HepG2 (cell line): ENCODE measurements around the gene PXMP4. TPM values are rescaled to one million over a fixed set of nuclear protein-coding genes. Genes with fewer than 3 reads are reported as not detected.

Source experiments
- ARID4A ChIP-seq: sonication (generic); formaldehyde crosslinking; IDR thresholded peaks from 2 replicates; pipeline ENCODE4 v1.5.0; 2020; ENCODE audit warnings: mild to moderate bottlenecking, missing genetic modification reagents, borderline replicate concordance
- CBX1 ChIP-seq: IDR thresholded peaks from one replicate; pipeline ENCODE4 v1.6.1; 2016; ENCODE audit warnings: antibody characterized with exemption, low read depth
- MED1 ChIP-seq: sonication (generic); formaldehyde crosslinking; IDR thresholded peaks from 2 replicates; pipeline ENCODE4 v1.4.0; 2020; ENCODE audit warnings: missing genetic modification reagents
- NFKBIZ ChIP-seq: IDR thresholded peaks from 2 replicates; pipeline ENCODE4 v1.6.1; 2018; ENCODE audit warnings: missing genetic modification reagents, missing compliant biosample characterization
- U2AF1 ChIP-seq: fragments of 200-400 bp; formaldehyde crosslinking; optimal IDR thresholded peaks from 2 replicates; pipeline ENCODE3; 2017; ENCODE audit warnings: mild to moderate bottlenecking, low read depth, low read length
- ZGPAT ChIP-seq: IDR thresholded peaks from 2 replicates; pipeline ENCODE4 v1.6.1; 2016; ENCODE audit warnings: mild to moderate bottlenecking
- polyA plus RNA-seq, 8 experiments: library from polyadenylated mRNA; depleted of rRNA in 3 of 8; stranded (reverse) in 7 of 8; unstranded in 1 of 8; fragments of >200 nt; fragmentation: Illumina TruSeq in 4 of 8; extraction: Trizol in 4 of 8; gene quantifications; 2 replicates each; pipeline versions ENCODE4 v1.2.1 to v1.2.3, GENCODE V29; 2011 to 2016; ENCODE audit warnings: low read depth in 4 of 8, missing spikeins in 1 of 8, mixed read lengths in 1 of 8; ENCODE audit not compliant: insufficient read depth in 1 of 8
- total RNA-seq, 5 experiments: library from RNA; depleted of rRNA; stranded (reverse); fragments of >200 nt; fragmentation: Illumina TruSeq; extraction: Trizol; gene quantifications; 2 replicates each; pipeline ENCODE4 v1.2.3, GENCODE V29; 2016; ENCODE audit warnings: low read depth in 1 of 5
- TF ChIP-seq, protein P1 (sequence below): sonication (generic); formaldehyde crosslinking; IDR thresholded peaks from one replicate; pipeline ENCODE4 v1.5.1; 2020; ENCODE audit warnings: mild to moderate bottlenecking, missing genetic modification reagents; ENCODE audit errors: not compliant biosample characterization
- TF ChIP-seq, protein P2 (sequence below): sonication (generic); formaldehyde crosslinking; IDR thresholded peaks from 2 replicates; pipeline ENCODE4 v1.4.0; 2020; ENCODE audit warnings: missing genetic modification reagents
- TF ChIP-seq, protein P3 (sequence below): fragments of 450-650 bp; IDR thresholded peaks from 2 replicates; pipeline ENCODE4 v1.6.1; 2017

Gene PXMP4
- total and polyA plus RNA-seq, 2 of the 13 experiments (the other 11 are each of a cell fraction or from before 2014, with no cell fraction given) = not detected

- TF ChIP-seq, protein P1, sequence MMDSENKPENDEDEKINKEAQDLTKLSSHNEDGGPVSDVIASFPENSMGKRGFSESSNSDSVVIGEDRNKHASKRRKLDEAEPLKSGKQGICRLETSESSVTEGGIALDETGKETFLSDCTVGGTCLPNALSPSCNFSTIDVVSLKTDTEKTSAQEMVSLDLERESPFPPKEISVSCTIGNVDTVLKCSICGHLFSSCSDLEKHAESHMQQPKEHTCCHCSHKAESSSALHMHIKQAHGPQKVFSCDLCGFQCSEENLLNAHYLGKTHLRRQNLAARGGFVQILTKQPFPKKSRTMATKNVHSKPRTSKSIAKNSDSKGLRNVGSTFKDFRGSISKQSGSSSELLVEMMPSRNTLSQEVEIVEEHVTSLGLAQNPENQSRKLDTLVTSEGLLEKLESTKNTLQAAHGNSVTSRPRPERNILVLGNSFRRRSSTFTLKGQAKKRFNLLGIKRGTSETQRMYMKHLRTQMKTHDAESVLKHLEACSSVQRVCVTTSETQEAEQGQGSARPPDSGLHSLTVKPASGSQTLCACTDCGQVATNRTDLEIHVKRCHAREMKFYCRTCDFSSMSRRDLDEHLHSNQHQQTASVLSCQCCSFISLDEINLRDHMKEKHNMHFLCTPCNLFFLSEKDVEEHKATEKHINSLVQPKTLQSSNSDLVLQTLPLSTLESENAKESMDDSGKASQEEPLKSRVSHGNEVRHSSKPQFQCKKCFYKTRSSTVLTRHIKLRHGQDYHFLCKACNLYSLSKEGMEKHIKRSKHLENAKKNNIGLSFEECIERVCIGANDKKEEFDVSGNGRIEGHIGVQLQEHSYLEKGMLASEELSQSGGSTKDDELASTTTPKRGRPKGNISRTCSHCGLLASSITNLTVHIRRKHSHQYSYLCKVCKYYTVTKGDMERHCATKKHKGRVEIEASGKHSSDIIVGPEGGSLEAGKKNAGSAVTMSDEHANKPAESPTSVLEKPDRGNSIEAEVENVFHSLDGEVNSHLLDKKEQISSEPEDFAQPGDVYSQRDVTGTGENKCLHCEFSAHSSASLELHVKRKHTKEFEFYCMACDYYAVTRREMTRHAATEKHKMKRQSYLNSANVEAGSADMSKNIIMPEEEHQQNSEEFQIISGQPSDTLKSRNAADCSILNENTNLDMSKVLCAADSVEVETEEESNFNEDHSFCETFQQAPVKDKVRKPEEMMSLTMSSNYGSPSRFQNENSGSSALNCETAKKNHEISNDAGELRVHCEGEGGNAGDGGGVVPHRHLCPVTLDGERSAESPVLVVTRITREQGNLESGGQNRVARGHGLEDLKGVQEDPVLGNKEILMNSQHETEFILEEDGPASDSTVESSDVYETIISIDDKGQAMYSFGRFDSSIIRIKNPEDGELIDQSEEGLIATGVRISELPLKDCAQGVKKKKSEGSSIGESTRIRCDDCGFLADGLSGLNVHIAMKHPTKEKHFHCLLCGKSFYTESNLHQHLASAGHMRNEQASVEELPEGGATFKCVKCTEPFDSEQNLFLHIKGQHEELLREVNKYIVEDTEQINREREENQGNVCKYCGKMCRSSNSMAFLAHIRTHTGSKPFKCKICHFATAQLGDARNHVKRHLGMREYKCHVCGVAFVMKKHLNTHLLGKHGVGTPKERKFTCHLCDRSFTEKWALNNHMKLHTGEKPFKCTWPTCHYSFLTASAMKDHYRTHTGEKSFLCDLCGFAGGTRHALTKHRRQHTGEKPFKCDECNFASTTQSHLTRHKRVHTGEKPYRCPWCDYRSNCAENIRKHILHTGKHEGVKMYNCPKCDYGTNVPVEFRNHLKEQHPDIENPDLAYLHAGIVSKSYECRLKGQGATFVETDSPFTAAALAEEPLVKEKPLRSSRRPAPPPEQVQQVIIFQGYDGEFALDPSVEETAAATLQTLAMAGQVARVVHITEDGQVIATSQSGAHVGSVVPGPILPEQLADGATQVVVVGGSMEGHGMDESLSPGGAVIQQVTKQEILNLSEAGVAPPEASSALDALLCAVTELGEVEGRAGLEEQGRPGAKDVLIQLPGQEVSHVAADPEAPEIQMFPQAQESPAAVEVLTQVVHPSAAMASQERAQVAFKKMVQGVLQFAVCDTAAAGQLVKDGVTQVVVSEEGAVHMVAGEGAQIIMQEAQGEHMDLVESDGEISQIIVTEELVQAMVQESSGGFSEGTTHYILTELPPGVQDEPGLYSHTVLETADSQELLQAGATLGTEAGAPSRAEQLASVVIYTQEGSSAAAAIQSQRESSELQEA = no peak
- TF ChIP-seq U2AF1 = no peak
- TF ChIP-seq, protein P2, sequence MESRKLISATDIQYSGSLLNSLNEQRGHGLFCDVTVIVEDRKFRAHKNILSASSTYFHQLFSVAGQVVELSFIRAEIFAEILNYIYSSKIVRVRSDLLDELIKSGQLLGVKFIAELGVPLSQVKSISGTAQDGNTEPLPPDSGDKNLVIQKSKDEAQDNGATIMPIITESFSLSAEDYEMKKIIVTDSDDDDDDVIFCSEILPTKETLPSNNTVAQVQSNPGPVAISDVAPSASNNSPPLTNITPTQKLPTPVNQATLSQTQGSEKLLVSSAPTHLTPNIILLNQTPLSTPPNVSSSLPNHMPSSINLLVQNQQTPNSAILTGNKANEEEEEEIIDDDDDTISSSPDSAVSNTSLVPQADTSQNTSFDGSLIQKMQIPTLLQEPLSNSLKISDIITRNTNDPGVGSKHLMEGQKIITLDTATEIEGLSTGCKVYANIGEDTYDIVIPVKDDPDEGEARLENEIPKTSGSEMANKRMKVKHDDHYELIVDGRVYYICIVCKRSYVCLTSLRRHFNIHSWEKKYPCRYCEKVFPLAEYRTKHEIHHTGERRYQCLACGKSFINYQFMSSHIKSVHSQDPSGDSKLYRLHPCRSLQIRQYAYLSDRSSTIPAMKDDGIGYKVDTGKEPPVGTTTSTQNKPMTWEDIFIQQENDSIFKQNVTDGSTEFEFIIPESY = no peak
- no peak for TF ChIP-seq ARID4A (CRISPR knock-in tag)
- TF ChIP-seq, protein P3, sequence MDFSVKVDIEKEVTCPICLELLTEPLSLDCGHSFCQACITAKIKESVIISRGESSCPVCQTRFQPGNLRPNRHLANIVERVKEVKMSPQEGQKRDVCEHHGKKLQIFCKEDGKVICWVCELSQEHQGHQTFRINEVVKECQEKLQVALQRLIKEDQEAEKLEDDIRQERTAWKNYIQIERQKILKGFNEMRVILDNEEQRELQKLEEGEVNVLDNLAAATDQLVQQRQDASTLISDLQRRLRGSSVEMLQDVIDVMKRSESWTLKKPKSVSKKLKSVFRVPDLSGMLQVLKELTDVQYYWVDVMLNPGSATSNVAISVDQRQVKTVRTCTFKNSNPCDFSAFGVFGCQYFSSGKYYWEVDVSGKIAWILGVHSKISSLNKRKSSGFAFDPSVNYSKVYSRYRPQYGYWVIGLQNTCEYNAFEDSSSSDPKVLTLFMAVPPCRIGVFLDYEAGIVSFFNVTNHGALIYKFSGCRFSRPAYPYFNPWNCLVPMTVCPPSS = no peak
- no peak; the same call in 1 of the 2 replicates for TF ChIP-seq MED1 (CRISPR knock-in tag)
- TF ChIP-seq ZGPAT (CRISPR knock-in tag) = no peak
- no peak for TF ChIP-seq CBX1
- no peak for TF ChIP-seq NFKBIZ
Measured at GRCh38 chr20:33654680-33655161, 65.4 kb downstream of the PXMP4 start (continued).
